ENCODE measurements around the gene NEO1. TPM values are rescaled to one million over a fixed set of nuclear protein-coding genes. Genes with fewer than 3 reads are reported as not detected.

Gene NEO1
- total RNA-seq, 2 donors from 2014 or later = 51.4 to 72.3 TPM

DNA sequence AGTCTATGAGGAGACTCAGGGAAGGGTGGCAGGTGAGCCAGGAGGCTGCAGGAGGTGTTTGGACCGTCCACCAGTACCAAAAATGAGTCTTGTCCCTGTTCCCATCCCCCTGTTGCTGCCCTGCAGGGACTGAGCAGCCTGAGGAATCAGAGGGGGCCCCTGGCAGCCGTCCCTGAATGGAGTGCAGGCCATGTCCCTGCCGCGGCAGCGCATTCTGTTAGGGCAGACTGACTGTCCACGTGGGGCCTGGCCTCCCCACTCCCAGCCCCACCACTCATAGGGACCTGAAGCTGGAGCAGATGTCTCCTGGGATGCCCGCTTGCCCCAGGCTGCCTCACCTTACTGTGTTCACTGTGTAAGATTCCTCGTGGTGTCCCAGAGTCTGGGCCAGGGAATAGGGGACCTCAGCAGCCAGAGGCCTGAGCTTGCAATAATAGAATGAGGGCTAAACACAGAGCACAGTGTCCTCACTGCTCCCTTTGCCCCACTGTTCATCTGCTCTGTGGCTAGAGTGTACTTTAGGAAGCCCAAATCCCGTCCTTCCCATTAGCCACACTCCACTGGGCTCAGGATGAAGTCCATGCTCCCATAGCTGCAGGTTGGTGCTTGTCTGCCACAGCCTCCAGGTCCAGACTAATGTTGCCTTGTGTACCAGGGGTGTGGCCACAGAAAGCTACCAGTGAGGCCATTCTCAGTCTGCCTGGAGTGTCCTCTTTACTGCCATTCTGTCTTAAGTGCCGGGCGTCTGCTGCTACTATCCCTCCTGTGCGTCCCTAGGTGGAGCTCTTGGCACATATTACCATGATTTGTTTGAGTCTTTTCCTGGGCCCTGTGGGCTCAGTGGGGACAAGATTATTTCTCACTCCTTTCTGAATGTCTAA is 253.3 kb downstream of the NEO1 start:
- Histone ChIP-seq H3K27ac (no peak overlapping the region), H3K4me3 (no peak overlapping the region), H3K36me3 (peaks cover 25% of the 10 kb centered on the region), H3K4me1 (ENCODE audit: control insufficient read depth in 1 of 2, low read depth in 2 of 2) (no peaks in the 10 kb centered on the region), H3K9me3 (no peaks in the 10 kb centered on the region), H3K27me3 (replicated peaks; ENCODE audit: insufficient read depth) (no peaks in the 10 kb centered on the region)
- DNase-seq (ENCODE audit: low spot score) (no peak), ATAC-seq (ENCODE audit: insufficient number of reproducible peaks, low FRiP score, low read depth) (no peak)
- TF ChIP-seq, protein P1, sequence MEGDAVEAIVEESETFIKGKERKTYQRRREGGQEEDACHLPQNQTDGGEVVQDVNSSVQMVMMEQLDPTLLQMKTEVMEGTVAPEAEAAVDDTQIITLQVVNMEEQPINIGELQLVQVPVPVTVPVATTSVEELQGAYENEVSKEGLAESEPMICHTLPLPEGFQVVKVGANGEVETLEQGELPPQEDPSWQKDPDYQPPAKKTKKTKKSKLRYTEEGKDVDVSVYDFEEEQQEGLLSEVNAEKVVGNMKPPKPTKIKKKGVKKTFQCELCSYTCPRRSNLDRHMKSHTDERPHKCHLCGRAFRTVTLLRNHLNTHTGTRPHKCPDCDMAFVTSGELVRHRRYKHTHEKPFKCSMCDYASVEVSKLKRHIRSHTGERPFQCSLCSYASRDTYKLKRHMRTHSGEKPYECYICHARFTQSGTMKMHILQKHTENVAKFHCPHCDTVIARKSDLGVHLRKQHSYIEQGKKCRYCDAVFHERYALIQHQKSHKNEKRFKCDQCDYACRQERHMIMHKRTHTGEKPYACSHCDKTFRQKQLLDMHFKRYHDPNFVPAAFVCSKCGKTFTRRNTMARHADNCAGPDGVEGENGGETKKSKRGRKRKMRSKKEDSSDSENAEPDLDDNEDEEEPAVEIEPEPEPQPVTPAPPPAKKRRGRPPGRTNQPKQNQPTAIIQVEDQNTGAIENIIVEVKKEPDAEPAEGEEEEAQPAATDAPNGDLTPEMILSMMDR (IDR thresholded peaks at IDR 0.05) = no peak

DNA sequence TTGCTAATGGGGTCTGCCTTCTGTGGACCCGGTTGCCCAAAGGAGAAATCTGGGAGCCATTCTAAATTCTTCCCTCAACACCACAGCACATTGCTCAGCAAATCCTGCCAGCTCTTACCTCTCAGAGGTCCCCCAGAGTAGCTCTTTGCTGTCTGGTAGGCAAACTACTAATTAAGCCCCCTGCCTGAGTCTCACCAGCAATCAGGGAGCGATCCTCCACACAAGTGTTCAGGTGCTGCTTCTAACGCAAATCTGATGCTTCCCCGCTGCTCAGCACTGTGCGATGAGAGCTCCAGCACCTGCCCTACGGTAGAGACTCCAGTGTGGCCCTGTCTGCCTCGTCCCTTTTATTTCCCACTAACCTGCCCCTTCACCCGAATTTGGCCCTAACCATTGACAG is 256.0 kb downstream of the NEO1 start:
- Histone ChIP-seq H3K27me3 (replicated peaks; ENCODE audit: insufficient read depth) (no peaks in the 10 kb centered on the region), H3K4me3 (no peak overlapping the region), H3K9me3 (no peaks in the 10 kb centered on the region), H3K4me1 (ENCODE audit: control insufficient read depth in 1 of 2, low read depth in 2 of 2) (no peaks in the 10 kb centered on the region), H3K36me3 (peaks cover 9% of the 10 kb centered on the region), H3K27ac (no peak overlapping the region)
- DNase-seq (ENCODE audit: low spot score) = no peak
- no peak for ATAC-seq (ENCODE audit: insufficient number of reproducible peaks, low FRiP score, low read depth)
- TF ChIP-seq, protein P1 (IDR thresholded peaks at IDR 0.05) = no peak

DNA sequence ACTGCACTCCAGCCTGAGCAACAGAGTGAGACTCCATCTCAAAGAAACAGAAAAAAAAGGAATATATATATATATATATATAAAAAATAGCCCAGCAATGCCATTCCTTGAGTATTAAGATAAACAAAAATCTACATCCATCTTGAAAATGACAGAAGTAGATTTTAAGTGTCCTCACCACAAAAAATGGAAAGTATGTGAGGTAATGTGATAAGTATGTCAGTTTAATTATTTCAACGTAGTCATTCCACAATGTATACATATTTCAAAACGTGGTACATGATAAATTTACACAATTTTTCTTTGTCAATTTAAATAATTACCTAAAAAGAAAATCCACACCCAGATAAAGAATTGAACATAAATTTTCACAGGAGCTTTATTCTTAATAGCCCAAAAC is 261.6 kb downstream of the NEO1 start:
- H3K4me1 ChIP-seq (ENCODE audit: control insufficient read depth in 1 of 2, low read depth in 2 of 2) = no peaks in the 10 kb centered on the region
- no peaks in the 10 kb centered on the region for H3K9me3 ChIP-seq
- H3K4me3 ChIP-seq = no peak overlapping the region
- ATAC-seq (ENCODE audit: insufficient number of reproducible peaks, low FRiP score, low read depth) = no peak
- TF ChIP-seq, protein P1 (IDR thresholded peaks at IDR 0.05) = no peak
- H3K27ac ChIP-seq = no peak overlapping the region
- H3K27me3 ChIP-seq (replicated peaks; ENCODE audit: insufficient read depth) = no peaks in the 10 kb centered on the region
- no peak for DNase-seq (ENCODE audit: low spot score)
- peaks cover 3% of the 10 kb centered on the region for H3K36me3 ChIP-seq

DNA sequence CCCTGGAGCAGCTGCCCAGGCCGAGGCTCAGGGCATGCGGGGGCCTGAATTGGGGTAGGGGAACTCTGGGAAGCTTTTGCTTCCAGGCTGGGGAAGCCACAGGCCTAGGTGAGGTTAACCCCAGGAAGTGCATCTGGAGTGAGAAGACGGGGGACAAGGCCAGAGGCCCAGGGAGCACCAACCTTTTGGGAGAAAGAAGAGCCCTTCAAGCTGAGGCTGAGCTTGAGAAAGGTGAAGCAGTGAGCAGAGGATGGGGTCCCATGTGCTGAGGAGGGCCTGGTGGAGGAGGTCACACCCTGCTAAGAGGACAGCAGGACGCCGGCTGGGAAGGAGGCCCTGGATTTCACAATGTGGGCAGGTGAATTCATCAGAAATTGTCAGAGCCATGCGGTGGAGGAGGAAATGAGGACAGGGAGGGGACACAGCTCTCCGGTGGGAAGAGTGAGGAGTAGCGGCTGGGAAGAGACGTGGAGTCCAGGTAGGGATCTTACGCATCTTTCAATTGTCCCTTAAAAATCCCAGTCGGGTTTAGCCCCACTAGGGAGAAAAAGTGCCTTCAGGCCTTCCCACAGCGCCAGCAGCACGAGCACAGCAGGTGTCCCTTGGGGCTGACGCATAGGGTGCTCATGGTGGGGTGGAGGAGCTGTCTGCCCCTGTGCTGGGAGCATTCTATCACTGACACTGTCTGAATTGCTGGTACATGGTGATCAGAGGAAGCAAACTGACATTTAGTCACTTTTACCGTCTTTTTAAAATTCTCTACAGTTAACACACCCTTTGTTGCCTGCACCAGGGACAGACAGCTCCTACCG is 265.6 kb downstream of the NEO1 start:
- Histone ChIP-seq H3K4me3 (no peak overlapping the region), H3K27ac (no peak overlapping the region), H3K27me3 (replicated peaks; ENCODE audit: insufficient read depth) (no peaks in the 10 kb centered on the region), H3K4me1 (ENCODE audit: control insufficient read depth in 1 of 2, low read depth in 2 of 2) (no peaks in the 10 kb centered on the region), H3K36me3 (no peaks in the 10 kb centered on the region), H3K9me3 (no peaks in the 10 kb centered on the region)
- TF ChIP-seq, protein P1 (IDR thresholded peaks at IDR 0.05) = no peak
- no peak for DNase-seq (ENCODE audit: low spot score)
- no peak for ATAC-seq (ENCODE audit: insufficient number of reproducible peaks, low FRiP score, low read depth)

Measured in thoracic aorta (tissue), 2 donors.